Measurements from ENCODE around the gene RPRD2.

GRCh38 chr1:150321826-150322166 lies 42.2 kb upstream of the RPRD2 start:
- TF ChIP-seq CTCF (conservative IDR thresholded peaks at IDR 0.05) (no peak), EZH2 (IDR thresholded peaks at IDR 0.05; ENCODE audit: low read depth) (no peak)
